ENCODE data around the gene PKDREJ.
A peak's percentile ranks its signal among the peaks of the same experiment; 100 is the strongest.
"Not testable (repeated sequence)": the region's sequence is repeated elsewhere in the genome, so short reads cannot be mapped to it uniquely, and the experiment has no call there.

Gene PKDREJ

GRCh38 chr22:46267431-46268279 is 4.5 kb upstream of the PKDREJ start, which contains the start of gene TTC38:
Gene TTC38, plus strand, starts transcription at chr22:46268008. Its CDS starts 32 bp downstream, at chr22:46268040.
- peak; percentile 86 to 95 (median 90) for DNase-seq

DNA sequence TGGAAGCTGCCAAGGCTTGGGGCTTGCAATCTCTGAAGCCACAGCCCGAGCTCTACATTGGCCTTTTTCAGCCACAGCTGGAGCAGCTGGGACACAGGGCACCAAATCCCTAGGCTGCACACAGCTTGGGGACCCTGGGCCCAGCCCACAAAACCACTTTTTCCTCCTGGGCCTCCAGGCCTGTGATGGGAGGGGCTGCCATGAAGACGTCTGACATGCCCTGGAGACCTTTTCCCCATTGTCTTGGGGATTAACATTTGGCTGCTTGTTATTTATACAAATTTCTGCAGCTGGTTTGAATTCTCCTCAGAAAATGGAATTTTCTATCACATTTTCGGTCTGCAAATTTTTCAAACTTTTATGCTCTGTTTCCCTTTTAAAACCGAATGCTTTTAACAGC is 2.5 kb upstream of the PKDREJ start:
- DNase-seq, result not testable (repeated sequence)

GRCh38 chr22:46264520-46264919 is 1.4 kb upstream of the PKDREJ start:
- not testable (repeated sequence) for DNase-seq

- DNase-seq, result peak; percentile 76 to 83 (median 76)
These were observed 511 bp downstream of the PKDREJ start for GRCh38 chr22:46262449-46263215.

- no peak for DNase-seq
These were observed 3.1 kb downstream of the PKDREJ start for GRCh38 chr22:46260038-46260437.

- peak; percentile 38 to 60 (median 44) for DNase-seq
These were observed 3.8 kb downstream of the PKDREJ start for GRCh38 chr22:46259374-46259773.

GRCh38 chr22:46256358-46256958 is 6.7 kb downstream of the PKDREJ start:
- no peak for DNase-seq

- DNase-seq, result no peak
These were observed 11.2 kb downstream of the PKDREJ start for GRCh38 chr22:46251816-46252380.

- DNase-seq, result no peak
These were observed 11.9 kb downstream of the PKDREJ start for GRCh38 chr22:46251266-46251665.

DNA sequence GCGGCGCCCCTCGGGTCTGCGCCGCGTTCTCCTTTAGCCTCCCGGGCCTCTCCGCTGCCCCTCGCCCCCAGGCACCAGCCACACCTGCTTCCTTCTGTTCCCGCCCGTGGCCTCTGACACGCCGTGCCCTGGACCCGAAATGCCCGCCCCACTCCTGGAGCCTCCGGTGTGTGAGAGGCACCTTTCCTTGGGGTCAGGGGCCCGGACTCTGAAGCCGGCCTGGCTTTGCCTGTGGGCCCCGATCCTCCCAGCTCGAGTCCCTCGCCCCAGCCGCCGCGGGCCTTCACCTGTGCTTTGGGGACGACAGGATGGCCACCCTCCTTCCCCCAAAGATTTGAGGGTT is 12.4 kb downstream of the PKDREJ start:
- peak in 1 of 4 experiments; percentile 9 for DNase-seq

DNA sequence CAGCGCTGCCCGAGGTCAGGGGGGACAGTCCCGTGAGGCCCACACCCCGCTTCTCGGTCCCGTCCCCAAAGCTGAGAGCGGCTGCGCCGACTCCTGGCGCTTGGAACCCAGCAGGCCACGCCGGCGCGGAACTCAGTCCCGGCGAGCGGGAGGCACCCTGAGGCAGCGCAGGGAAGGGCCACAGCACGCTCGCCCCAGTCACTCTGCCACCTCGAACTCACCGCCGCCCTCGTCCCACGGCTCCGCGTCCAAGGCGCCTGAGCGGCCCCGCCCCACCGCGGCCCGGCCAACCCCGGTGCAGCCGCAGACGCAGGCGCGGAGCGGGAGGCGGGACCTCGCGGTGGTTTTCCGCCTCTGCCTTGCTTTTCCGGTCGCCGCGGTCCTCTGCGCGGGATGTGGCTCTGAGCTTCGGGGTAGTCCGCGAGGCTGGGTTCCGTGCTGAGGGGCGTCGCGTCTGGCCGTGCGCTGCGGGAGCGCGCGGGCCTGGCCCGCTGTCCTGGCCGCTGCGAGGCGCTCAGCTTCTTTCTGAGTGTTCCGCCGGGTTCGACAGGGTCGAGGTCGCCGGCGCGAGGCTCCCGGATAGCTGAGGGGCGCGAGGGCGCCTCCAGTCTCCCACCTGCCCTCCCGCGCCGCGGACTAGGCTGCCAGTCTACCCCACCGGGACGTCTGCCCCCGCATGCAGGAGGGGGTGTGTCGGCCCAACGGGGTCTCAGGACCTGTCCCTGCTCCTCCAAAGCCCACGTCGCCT is 12.9 kb downstream of the PKDREJ start, which contains the start of gene CDPF1:
Gene CDPF1 (minus strand): TSS at position 259 of the 748 bp plus-strand sequence. CDS start 2,009 bp downstream, outside the sequence.
- peak; percentile 95 to 98 (median 96) for DNase-seq

GRCh38 chr22:46247443-46247975 is 15.6 kb downstream of the PKDREJ start:
- DNase-seq, result no peak

DNA sequence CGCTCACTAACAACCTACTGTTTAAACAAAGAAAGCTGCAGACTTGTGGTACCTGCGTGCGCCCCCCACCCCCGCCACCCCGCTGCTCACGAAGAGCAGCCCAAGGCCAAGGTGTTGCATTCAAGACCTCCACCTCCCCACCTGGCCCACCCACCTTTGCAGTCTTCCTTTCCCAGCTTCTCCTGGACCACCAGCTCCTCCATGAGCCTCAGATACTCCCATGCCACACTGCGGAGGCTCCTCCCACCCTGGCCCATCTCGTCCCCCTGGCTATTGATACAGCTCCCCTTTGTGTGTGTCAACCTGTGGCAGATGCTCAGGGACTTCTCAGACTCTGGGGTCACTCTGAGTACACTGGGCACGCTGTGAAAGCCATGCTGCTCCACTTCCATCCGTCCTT is 17.0 kb downstream of the PKDREJ start:
- no peak for DNase-seq

GRCh38 chr22:46245511-46245910 is 17.6 kb downstream of the PKDREJ start:
- no peak for DNase-seq

DNA sequence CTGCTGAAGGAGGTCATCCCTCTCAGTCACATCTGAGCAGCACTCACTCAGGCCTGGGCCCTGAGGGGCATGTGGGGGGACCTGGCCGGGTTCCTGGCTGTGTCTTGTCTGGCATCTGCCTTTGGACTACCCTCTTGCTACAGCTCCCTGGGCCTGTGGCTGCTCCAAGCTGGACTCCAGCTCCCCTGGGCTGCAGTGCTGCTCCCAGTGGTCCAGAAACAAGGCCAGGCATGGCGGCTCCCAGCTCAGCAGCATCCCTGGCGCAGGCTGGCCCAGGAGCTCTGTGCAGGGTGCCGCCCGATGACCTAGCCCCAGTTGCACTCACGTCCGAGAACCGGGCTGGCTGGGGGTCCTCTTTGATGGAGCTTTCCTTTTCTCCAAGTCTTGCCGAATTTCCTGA is 18.4 kb downstream of the PKDREJ start:
- DNase-seq, result no peak

GRCh38 chr22:46242076-46242475 is 21.1 kb downstream of the PKDREJ start:
- DNase-seq, result peak; percentile 28 to 69 (median 54)

DNA sequence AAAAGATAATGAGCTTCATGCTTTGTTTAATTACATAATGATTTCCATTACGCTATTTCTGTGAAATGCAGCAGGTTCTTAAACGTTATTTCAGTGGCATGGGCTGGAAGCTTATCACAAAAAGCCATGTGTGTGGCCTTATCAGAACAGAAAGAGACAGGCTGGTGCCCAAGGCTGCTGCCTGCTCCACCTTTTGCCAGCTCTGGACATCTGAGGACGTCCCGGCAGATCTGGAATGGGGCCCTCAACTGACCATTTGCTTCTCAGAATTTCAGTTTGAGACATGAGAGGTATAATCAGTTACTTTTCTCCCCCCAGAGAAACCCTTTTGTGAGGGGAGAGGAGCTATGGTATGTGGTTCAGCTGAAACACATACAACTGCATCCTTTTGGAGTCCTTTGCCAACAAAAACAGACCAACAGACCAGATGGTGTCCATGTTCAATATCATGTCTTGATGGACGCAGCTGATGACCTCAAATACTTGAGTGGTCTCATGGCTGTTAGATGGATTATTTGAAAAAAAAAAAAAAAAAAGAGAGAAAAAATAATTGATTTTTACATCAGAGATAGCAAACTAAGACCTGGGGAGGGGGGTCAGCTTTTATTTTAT is 21.6 kb downstream of the PKDREJ start:
- DNase-seq, result no peak

DNA sequence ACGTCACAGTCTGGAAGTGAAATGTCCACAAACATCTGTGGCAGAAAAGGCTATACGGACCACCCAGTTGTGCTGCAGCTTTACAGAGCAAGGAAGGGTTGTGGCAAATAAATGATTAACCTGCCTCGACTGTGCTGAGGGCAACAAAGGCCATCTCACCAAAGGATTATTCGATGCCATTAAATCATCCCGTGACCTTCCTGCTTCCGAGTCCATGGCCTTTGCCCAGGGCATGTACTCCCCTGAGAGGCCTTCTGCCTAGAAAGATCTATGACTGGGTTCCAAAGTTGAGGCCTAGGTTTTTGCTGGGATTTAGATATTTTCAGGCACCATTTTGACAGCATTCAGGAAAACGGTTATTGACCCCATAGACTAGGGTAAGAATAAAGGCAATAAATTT is 22.2 kb downstream of the PKDREJ start:
- DNase-seq, result no peak

- peak; percentile 41 to 68 (median 60) for DNase-seq
These were observed 22.6 kb downstream of the PKDREJ start for GRCh38 chr22:46240506-46240905.

- no peak for DNase-seq
These were observed 23.1 kb downstream of the PKDREJ start for GRCh38 chr22:46240073-46240472.
